ENCODE data around the gene INSIG2. TPM values are rescaled to one million over a fixed set of nuclear protein-coding genes. Genes with fewer than 3 reads are reported as not detected.
"Not testable (repeated sequence)": the region's sequence is repeated elsewhere in the genome, so short reads cannot be mapped to it uniquely, and the experiment has no call there.

Gene INSIG2
- total RNA-seq, 2 experiments from 2014 or later = 23.5 to 56.4 TPM

- DNase-seq (no peak), ATAC-seq (no peak)
- ChIA-PET CTCF (interaction anchor here (1.3 to 1.8 kb wide), 4 partner anchors 19 to 86 kb away, joined by 4 to 7 read pairs (median 4); no protein-coding TSS in a partner anchor), POLR2A (no interaction called here)
- intact Hi-C loops (cut with DNase I, micrococcal nuclease) = loop anchor here in 1 of 2 experiments (10.0 kb wide), 1 partner anchor 1279 kb away; the partner anchor contains the start of genes C2orf76 and DBI
- peaks cover 4% of the 10 kb centered on the region for H3K36me3 Mint-ChIP-seq (ENCODE audit: low read depth)
- no peak overlapping the region for H3K27ac Mint-ChIP-seq
- peaks cover 7% of the 10 kb centered on the region for H3K4me1 Mint-ChIP-seq
- H3K27me3 Mint-ChIP-seq = peaks cover 8% of the 10 kb centered on the region
- no peaks in the 10 kb centered on the region for H3K9me3 Mint-ChIP-seq (ENCODE audit: low read depth)
- no peak overlapping the region for H3K4me3 Mint-ChIP-seq
These were observed 2.1 kb upstream of the INSIG2 start for GRCh38 chr2:118086024-118086633.

DNA sequence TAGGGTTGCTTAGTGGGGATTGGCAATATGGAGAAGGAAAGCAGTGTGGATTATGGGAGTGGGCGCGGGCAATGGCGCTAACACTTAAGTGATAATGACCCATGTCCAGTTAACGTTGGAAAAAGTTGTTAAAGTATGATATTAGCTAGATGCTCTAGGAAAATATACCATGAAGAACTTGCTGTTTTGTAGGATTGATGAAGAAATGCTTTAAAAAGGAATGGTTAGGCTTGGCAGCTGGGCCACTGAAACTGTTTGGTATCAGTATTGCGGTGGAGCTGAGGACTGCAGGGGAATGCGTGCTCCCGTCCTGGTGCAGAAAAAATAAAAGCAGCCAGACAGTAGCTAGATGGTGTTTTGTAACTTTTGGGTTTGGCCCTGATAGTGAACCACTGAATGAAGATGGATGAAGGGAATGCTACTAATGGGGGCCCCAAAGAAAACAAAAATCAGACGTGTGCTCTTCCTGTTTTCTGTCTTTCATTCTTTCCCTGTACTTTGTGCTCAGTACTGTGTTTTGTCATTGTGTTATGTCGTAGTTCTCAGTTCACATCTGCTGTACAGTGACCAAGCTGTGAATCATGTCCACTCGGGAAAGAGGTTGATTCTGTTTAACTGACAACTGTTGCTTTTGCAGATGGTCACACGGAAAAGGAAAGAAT lies 999 bp downstream of the INSIG2 start:
- Mint-ChIP-seq H3K4me3 (peak overlapping the region; percentile 88), H3K9me3 (ENCODE audit: low read depth) (no peaks in the 10 kb centered on the region), H3K4me1 (peaks cover 26% of the 10 kb centered on the region), H3K36me3 (ENCODE audit: low read depth) (peaks cover 6% of the 10 kb centered on the region), H3K27me3 (peaks cover 6% of the 10 kb centered on the region), H3K27ac (peak overlapping the region; percentile 88)
- ATAC-seq = peak; percentile 48
- CTCF ChIA-PET = interaction anchor here (0.8 to 1.7 kb wide), 8 partner anchors 10 to 98 kb away, joined by 3 to 5 read pairs (median 4); no protein-coding TSS in a partner anchor
- POLR2A ChIA-PET = interaction anchor here (1.0 kb wide), 1 partner anchor 75 kb away, joined by 3 read pairs; the partner anchor contains the start of gene CCDC93
- peak; percentile 59 for DNase-seq
- intact Hi-C loops (cut with DNase I, micrococcal nuclease) = loop anchor here (1.0 to 10.0 kb wide), 10 partner anchors 16 to 1276 kb away; partner anchors contain the start of genes C2orf76 (in 1 of the 2), CCDC93 (in 1 of the 2), DBI (in 1 of the 2) and DDX18 (in 1 of the 2)

DNA sequence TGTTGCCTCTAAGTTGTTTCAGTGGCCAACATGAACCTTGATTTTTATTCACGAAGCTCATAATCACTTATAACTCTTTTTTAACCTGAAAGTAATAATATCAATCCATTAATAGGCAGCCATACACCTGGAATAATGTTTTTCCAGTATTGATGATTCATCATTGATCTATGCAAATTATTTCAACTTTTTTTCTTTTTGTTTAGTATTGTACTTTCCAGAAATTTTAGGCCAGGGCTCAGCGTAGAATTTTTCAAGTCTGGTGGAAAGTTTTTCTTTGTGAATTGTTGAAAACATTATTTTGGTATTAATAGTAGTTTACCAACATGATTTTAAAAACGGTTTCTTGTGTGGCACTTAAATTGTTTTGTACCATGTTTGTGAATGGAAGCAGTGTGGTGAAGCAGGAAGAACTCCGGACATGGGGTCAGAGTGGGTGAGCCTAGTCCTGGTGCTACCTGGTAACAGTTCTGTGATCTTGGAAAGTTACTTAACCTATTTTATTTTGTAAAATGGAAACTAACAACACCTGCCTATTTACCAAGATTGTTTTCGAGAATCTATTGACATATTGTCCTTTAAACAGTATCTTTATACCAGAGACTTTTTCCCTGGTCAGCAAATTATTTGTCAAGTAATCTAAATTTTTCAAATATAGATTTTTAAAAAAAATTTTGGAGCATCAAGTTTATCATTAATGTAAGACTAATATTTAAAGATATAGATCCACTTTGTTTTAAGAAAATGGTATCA lies 2.3 kb downstream of the INSIG2 start:
- peaks cover 6% of the 10 kb centered on the region for H3K36me3 Mint-ChIP-seq (ENCODE audit: low read depth)
- CTCF ChIA-PET = interaction anchor here (0.8 to 1.7 kb wide), 3 partner anchors 11 to 79 kb away, joined by 4 to 5 read pairs (median 4); no protein-coding TSS in a partner anchor
- peaks cover 39% of the 10 kb centered on the region for H3K4me1 Mint-ChIP-seq
- H3K27me3 Mint-ChIP-seq = no peaks in the 10 kb centered on the region
- DNase-seq (no peak), ATAC-seq (no peak)
- H3K27ac Mint-ChIP-seq = peak overlapping the region; percentile 22
- POLR2A ChIA-PET = interaction anchor here (0.7 kb wide), 1 partner anchor 218 kb away, joined by 4 read pairs; no protein-coding TSS in a partner anchor
- peak overlapping the region; percentile 88 for H3K4me3 Mint-ChIP-seq
- H3K9me3 Mint-ChIP-seq (ENCODE audit: low read depth) = no peaks in the 10 kb centered on the region
- intact Hi-C loops (cut with DNase I, micrococcal nuclease) = no loop called here

DNA sequence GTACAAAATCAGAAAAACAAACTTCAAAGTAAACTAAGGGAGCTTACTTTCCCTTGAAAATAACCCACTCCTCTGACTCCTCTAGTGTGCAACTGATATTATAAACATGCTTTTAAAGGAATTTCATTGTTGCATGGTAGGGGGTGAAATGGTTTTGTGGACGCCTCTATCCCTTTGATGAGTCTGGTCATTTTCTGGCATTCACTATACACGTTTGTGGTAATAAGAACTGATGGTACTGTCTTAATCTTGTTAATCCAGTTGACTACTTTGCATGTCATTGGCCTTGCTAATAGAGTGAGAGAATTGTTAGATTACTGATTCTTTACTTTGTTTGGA lies 2.8 kb downstream of the INSIG2 start:
- POLR2A ChIA-PET = interaction anchor here (0.7 kb wide), 1 partner anchor 217 kb away, joined by 4 read pairs; no protein-coding TSS in a partner anchor
- no peak for ATAC-seq
- H3K36me3 Mint-ChIP-seq (ENCODE audit: low read depth) = peaks cover 6% of the 10 kb centered on the region
- H3K4me3 Mint-ChIP-seq = no peak overlapping the region
- no peak overlapping the region for H3K27ac Mint-ChIP-seq
- intact Hi-C loops (cut with DNase I, micrococcal nuclease) = no loop called here
- H3K4me1 Mint-ChIP-seq = peaks cover 42% of the 10 kb centered on the region
- CTCF ChIA-PET = interaction anchor here (1.0 kb wide), 1 partner anchor 22 kb away, joined by 3 read pairs; no protein-coding TSS in a partner anchor
- H3K9me3 Mint-ChIP-seq (ENCODE audit: low read depth) = no peaks in the 10 kb centered on the region
- DNase-seq = no peak
- H3K27me3 Mint-ChIP-seq = no peaks in the 10 kb centered on the region

- Mint-ChIP-seq H3K27me3 (no peaks in the 10 kb centered on the region), H3K27ac (no peak overlapping the region), H3K9me3 (ENCODE audit: low read depth) (no peaks in the 10 kb centered on the region), H3K4me1 (peaks cover 42% of the 10 kb centered on the region), H3K4me3 (no peak overlapping the region), H3K36me3 (ENCODE audit: low read depth) (peaks cover 10% of the 10 kb centered on the region)
- intact Hi-C loops (cut with DNase I, micrococcal nuclease) = no loop called here
- ChIA-PET CTCF (interaction anchor here (1.0 to 1.5 kb wide), 2 partner anchors 22 to 88 kb away, joined by 3 to 4 read pairs; no protein-coding TSS in a partner anchor), POLR2A (no interaction called here)
- no peak for ATAC-seq
- no peak for DNase-seq
These were observed 3.4 kb downstream of the INSIG2 start for GRCh38 chr2:118091631-118092030.

- H3K36me3 Mint-ChIP-seq (ENCODE audit: low read depth) = peaks cover 17% of the 10 kb centered on the region
- H3K27me3 Mint-ChIP-seq; DNase-seq; H3K27ac Mint-ChIP-seq; H3K9me3 Mint-ChIP-seq (ENCODE audit: low read depth); intact Hi-C loops (cut with DNase I, micrococcal nuclease); ATAC-seq; H3K4me3 Mint-ChIP-seq: not testable (repeated sequence)
- ChIA-PET CTCF (interaction anchor here (0.6 to 1.1 kb wide), 4 partner anchors 12 to 91 kb away, joined by 3 to 4 read pairs (median 3); no protein-coding TSS in a partner anchor), POLR2A (interaction anchor here (0.6 kb wide), 1 partner anchor 809 kb away, joined by 4 read pairs; no protein-coding TSS in a partner anchor)
- peaks cover 49% of the 10 kb centered on the region for H3K4me1 Mint-ChIP-seq
These were observed 5.8 kb downstream of the INSIG2 start for GRCh38 chr2:118094102-118094501.

DNA sequence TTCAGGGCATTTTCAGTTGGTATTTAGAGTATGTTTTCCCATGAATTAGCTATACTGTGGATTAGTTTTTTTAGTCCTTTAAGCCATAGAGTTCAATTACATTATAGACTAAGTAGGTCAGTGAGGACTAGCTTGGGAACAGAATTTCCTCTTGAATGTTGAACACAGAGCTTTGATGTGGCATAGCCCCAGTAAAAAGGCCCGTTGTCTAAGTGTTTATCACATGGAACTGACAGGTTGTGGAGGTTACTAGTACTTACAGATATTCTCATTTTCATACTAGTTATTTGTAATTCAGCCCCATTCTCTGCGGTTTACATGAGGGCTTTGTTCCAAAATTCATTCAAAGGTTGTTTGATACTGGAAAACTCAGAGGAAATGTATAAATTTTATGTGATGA lies 6.2 kb downstream of the INSIG2 start:
- ATAC-seq (peak; percentile 71), DNase-seq (no peak)
- intact Hi-C loops (cut with DNase I, micrococcal nuclease) = no loop called here
- ChIA-PET POLR2A (interaction anchor here (0.6 kb wide), 1 partner anchor 809 kb away, joined by 4 read pairs; no protein-coding TSS in a partner anchor), CTCF (interaction anchor here (0.6 to 1.1 kb wide), 5 partner anchors 12 to 126 kb away, joined by 3 to 4 read pairs (median 3); no protein-coding TSS in a partner anchor)
- Mint-ChIP-seq H3K4me1 (peaks cover 49% of the 10 kb centered on the region), H3K36me3 (ENCODE audit: low read depth) (peaks cover 17% of the 10 kb centered on the region), H3K27me3 (no peaks in the 10 kb centered on the region), H3K9me3 (ENCODE audit: low read depth) (no peaks in the 10 kb centered on the region), H3K27ac (no peak overlapping the region), H3K4me3 (no peak overlapping the region)

DNA sequence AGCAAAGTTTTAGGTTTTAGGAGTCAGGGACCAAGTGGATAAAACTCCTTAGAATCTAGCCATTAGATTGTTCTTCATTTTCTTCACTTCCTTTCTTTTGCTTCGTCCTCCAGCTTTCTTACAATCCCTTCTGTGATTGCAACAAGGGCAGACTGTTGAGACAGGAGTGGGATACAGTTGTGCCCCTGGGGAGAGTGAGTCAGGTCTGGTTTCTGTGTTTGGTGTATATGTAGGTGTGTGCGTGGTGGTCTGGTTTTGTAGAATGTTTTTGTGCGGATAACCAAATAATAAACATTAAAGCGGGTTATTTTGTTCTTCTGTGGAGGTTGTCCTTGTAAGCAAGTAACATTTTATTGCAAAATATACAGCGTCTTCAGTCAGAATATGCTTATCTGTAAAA lies 7.3 kb downstream of the INSIG2 start:
- ATAC-seq = no peak
- H3K4me1 Mint-ChIP-seq = peaks cover 44% of the 10 kb centered on the region
- ChIA-PET CTCF (interaction anchor here (0.6 to 1.0 kb wide), 2 partner anchors 19 to 48 kb away, joined by 3 to 4 read pairs; no protein-coding TSS in a partner anchor), POLR2A (no interaction called here)
- H3K9me3 Mint-ChIP-seq (ENCODE audit: low read depth) = no peaks in the 10 kb centered on the region
- intact Hi-C loops (cut with DNase I, micrococcal nuclease) = no loop called here
- DNase-seq = no peak
- no peak overlapping the region for H3K4me3 Mint-ChIP-seq
- no peak overlapping the region for H3K27ac Mint-ChIP-seq
- H3K27me3 Mint-ChIP-seq = no peaks in the 10 kb centered on the region
- H3K36me3 Mint-ChIP-seq (ENCODE audit: low read depth) = peaks cover 25% of the 10 kb centered on the region

GRCh38 chr2:118097657-118098056 lies 9.4 kb downstream of the INSIG2 start:
- Mint-ChIP-seq H3K9me3 (ENCODE audit: low read depth) (no peaks in the 10 kb centered on the region), H3K4me3 (no peak overlapping the region), H3K4me1 (peaks cover 44% of the 10 kb centered on the region), H3K27me3 (no peaks in the 10 kb centered on the region), H3K36me3 (ENCODE audit: low read depth) (peaks cover 35% of the 10 kb centered on the region), H3K27ac (no peak overlapping the region)
- ChIA-PET POLR2A (no interaction called here), CTCF (no interaction called here)
- intact Hi-C loops (cut with DNase I, micrococcal nuclease) = no loop called here
- DNase-seq = no peak
- ATAC-seq = no peak

- Mint-ChIP-seq H3K36me3 (ENCODE audit: low read depth) (peaks cover 42% of the 10 kb centered on the region), H3K9me3 (ENCODE audit: low read depth) (no peaks in the 10 kb centered on the region), H3K27ac (no peak overlapping the region), H3K27me3 (no peaks in the 10 kb centered on the region), H3K4me3 (no peak overlapping the region), H3K4me1 (peaks cover 49% of the 10 kb centered on the region)
- DNase-seq (no peak), ATAC-seq (no peak)
- CTCF ChIA-PET = no interaction called here
- intact Hi-C loops (cut with DNase I, micrococcal nuclease) = no loop called here
- POLR2A ChIA-PET = no interaction called here
These were observed 10.2 kb downstream of the INSIG2 start for GRCh38 chr2:118098307-118099030.

Measured in activated CD4-positive, alpha-beta T cell treated with anti-CD3 and anti-CD28 coated beads for 36 hours (primary cell).